Activated B cell treated with CpG ODN at 0.5 μM for 24 hours (primary cell): ENCODE measurements around the gene SPTSSA. TPM values are rescaled to one million over a fixed set of nuclear protein-coding genes. Genes with fewer than 3 reads are reported as not detected.

Source experiments
- ATAC-seq: fragments of 200-7000 bp; cut with Tn5 transposase; one replicate; pipeline ENCODE4 v1.10.0; 2021; ENCODE audit warnings: low read depth, mild to moderate bottlenecking, moderate library complexity
- CTCF ChIA-PET: fragments of 350-600 bp; sonication (Branson Sonifier 250); formaldehyde crosslinking; loops from one replicate; lab custom pipeline; 2021; ENCODE audit warnings: antibody characterized with exemption; lab: Charles Lee
- POLR2A ChIA-PET: fragments of 350-600 bp; sonication (Branson Sonifier 250); formaldehyde crosslinking; loops from one replicate; lab custom pipeline; 2021; ENCODE audit warnings: antibody characterized with exemption; lab: Charles Lee
- DNase-seq: peaks from one replicate; pipeline ENCODE4 v3.0.0; 2022
- H3K27ac Mint-ChIP-seq: one replicate; pipeline ENCODE4 v1.8.0; 2020; ENCODE audit warnings: mixed read lengths
- H3K27me3 Mint-ChIP-seq: one replicate; pipeline ENCODE4 v1.8.0; 2021; ENCODE audit warnings: mixed read lengths
- H3K36me3 Mint-ChIP-seq: one replicate; pipeline ENCODE4 v1.8.0; 2021; ENCODE audit warnings: low read depth, mixed read lengths
- H3K4me1 Mint-ChIP-seq: one replicate; pipeline ENCODE4 v1.8.0; 2021; ENCODE audit warnings: mixed read lengths
- H3K4me3 Mint-ChIP-seq: one replicate; pipeline ENCODE4 v1.8.0; 2020; ENCODE audit warnings: mild to moderate bottlenecking, mixed read lengths
- H3K9me3 Mint-ChIP-seq: one replicate; pipeline ENCODE4 v1.8.0; 2020; ENCODE audit warnings: mixed read lengths
- intact Hi-C: fragments of 100-400 bp; cut with micrococcal nuclease; formaldehyde crosslinking; loops from one replicate; pipeline ENCODE4 v1.15.1; 2024
- total RNA-seq: library from RNA; stranded (reverse); gene quantifications from 2 replicates; pipeline ENCODE4 v1.2.3, GENCODE V29; 2022
- TF ChIP-seq, protein P1 (sequence below): fragments of 200-600 bp; IDR thresholded peaks from one replicate; pipeline ENCODE4 v1.8.0; 2022; ENCODE audit warnings: antibody characterized with exemption, mild to moderate bottlenecking

Gene SPTSSA
- total RNA-seq, 1 donor from 2014 or later = 6.2 TPM

- H3K4me3 Mint-ChIP-seq = no peak overlapping the region
- no peaks in the 10 kb centered on the region for H3K36me3 Mint-ChIP-seq
- no peaks in the 10 kb centered on the region for H3K4me1 Mint-ChIP-seq
- intact Hi-C loops = no loop called here
- CTCF ChIA-PET = no interaction called here
- no peak for DNase-seq
- TF ChIP-seq, protein P1, sequence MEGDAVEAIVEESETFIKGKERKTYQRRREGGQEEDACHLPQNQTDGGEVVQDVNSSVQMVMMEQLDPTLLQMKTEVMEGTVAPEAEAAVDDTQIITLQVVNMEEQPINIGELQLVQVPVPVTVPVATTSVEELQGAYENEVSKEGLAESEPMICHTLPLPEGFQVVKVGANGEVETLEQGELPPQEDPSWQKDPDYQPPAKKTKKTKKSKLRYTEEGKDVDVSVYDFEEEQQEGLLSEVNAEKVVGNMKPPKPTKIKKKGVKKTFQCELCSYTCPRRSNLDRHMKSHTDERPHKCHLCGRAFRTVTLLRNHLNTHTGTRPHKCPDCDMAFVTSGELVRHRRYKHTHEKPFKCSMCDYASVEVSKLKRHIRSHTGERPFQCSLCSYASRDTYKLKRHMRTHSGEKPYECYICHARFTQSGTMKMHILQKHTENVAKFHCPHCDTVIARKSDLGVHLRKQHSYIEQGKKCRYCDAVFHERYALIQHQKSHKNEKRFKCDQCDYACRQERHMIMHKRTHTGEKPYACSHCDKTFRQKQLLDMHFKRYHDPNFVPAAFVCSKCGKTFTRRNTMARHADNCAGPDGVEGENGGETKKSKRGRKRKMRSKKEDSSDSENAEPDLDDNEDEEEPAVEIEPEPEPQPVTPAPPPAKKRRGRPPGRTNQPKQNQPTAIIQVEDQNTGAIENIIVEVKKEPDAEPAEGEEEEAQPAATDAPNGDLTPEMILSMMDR = no peak
- no peak overlapping the region for H3K27ac Mint-ChIP-seq
- H3K27me3 Mint-ChIP-seq = no peaks in the 10 kb centered on the region
- no peak for ATAC-seq
- H3K9me3 Mint-ChIP-seq = no peaks in the 10 kb centered on the region
- POLR2A ChIA-PET = no interaction called here
Observed at GRCh38 chr14:34502001-34502400, 40.0 kb upstream of the SPTSSA start.

DNA sequence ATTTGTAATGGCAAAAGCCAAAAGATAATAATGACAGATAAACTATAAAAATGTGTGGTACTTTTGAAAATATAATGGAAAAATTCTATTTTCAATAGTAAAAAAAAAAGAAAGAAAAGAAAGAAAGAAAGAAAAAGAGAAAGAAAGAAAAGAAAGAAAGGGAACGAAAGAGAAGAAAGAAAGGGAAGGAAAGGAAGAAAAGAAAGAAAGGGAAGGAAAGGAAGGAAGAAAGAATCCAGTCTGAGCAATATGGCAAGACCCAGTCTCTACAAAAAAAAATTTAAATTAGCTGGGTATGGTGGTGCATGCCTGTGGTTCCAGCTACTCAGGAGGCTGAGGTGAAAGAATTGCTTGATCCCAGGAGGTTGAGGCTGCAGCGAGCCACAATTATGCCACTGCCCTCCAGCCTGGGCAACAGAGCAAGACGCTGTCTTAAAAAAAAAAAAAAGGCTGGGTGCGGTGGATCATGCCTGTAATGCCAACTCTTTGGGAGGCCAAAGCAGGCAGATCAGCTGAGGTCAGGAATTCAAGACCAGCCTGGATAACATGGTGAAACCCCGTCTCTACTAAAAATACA, 39.1 kb upstream of the SPTSSA start:
- ChIA-PET POLR2A (interaction anchor here (0.7 kb wide), 1 partner anchor 38 kb away, joined by 4 read pairs; no protein-coding TSS in a partner anchor), CTCF (no interaction called here)

GRCh38 chr14:34498684-34499412, 36.8 kb upstream of the SPTSSA start:
- POLR2A ChIA-PET = no interaction called here
- TF ChIP-seq, protein P1 = no peak
- DNase-seq (no peak), ATAC-seq (no peak)
- intact Hi-C loops = loop anchor here (1.0 kb wide), 1 partner anchor 168 kb away; no protein-coding TSS in a partner anchor
- no peak overlapping the region for H3K27ac Mint-ChIP-seq
- no peaks in the 10 kb centered on the region for H3K4me1 Mint-ChIP-seq
- H3K27me3 Mint-ChIP-seq = no peaks in the 10 kb centered on the region
- CTCF ChIA-PET = no interaction called here
- H3K36me3 Mint-ChIP-seq = no peaks in the 10 kb centered on the region
- H3K9me3 Mint-ChIP-seq = no peaks in the 10 kb centered on the region
- no peak overlapping the region for H3K4me3 Mint-ChIP-seq

More for the DNA sequence above, 39.1 kb upstream of the SPTSSA start:
- intact Hi-C loops = no loop called here
- H3K27ac Mint-ChIP-seq = no peak overlapping the region
- ATAC-seq (no peak), DNase-seq (no peak)
- no peaks in the 10 kb centered on the region for H3K36me3 Mint-ChIP-seq
- TF ChIP-seq, protein P1 = no peak
- no peaks in the 10 kb centered on the region for H3K27me3 Mint-ChIP-seq
- H3K4me1 Mint-ChIP-seq = no peaks in the 10 kb centered on the region
- H3K9me3 Mint-ChIP-seq = no peaks in the 10 kb centered on the region
- no peak overlapping the region for H3K4me3 Mint-ChIP-seq

GRCh38 chr14:34496679-34497513, 34.9 kb upstream of the SPTSSA start:
- ChIA-PET POLR2A (no interaction called here), CTCF (interaction anchor here (1.7 kb wide), 1 partner anchor 165 kb away, joined by 4 read pairs; no protein-coding TSS in a partner anchor)
- no peak for ATAC-seq

More at GRCh38 chr14:34496679-34497513, 34.9 kb upstream of the SPTSSA start:
- no peaks in the 10 kb centered on the region for H3K9me3 Mint-ChIP-seq
- H3K27ac Mint-ChIP-seq = no peak overlapping the region
- DNase-seq = no peak
- no peak overlapping the region for H3K4me3 Mint-ChIP-seq
- H3K4me1 Mint-ChIP-seq = no peaks in the 10 kb centered on the region
- no peaks in the 10 kb centered on the region for H3K36me3 Mint-ChIP-seq
- intact Hi-C loops = no loop called here
- TF ChIP-seq, protein P1 = no peak
- no peaks in the 10 kb centered on the region for H3K27me3 Mint-ChIP-seq
